K562 (cell line): ENCODE measurements around the gene CREB5. TPM values are rescaled to one million over a fixed set of nuclear protein-coding genes. Genes with fewer than 3 reads are reported as not detected.

Experiments used
- ATAC-seq: fragments of 200-7000 bp; cut with Tn5 transposase; 3 replicates; pipeline ENCODE4 v1.9.1; 2020; ENCODE audit warnings: moderate library complexity
- BruUV-seq: library from RNA; stranded (reverse); fragments of 400-500 nt; replicated peaks from 2 replicates; lab custom pipeline; 2021; lab: Mats Ljungman, UMichigan
- CTCF ChIA-PET: fragments of 300-600 bp; formaldehyde crosslinking; extraction: SDS; loops from one replicate; lab custom pipeline; 2021; ENCODE audit warnings: low intra/inter-chr PET ratio; lab: Yijun Ruan, JAX
- POLR2A ChIA-PET: fragments of 300-600, 350-650 bp; sonication (Branson Sonifier 250); formaldehyde crosslinking; extraction: SDS; loops from one replicate; lab custom pipeline; 2021; ENCODE audit warnings: antibody characterized with exemption, inconsistent platforms; lab: Yijun Ruan, JAX
- DNase-seq, 4 experiments: peaks; one replicate each; pipeline versions ENCODE4 v3.0.0 to v3.0.0-alpha.2; 2011 to 2018; ENCODE audit warnings: low spot score in 3 of 4, mixed read lengths in 3 of 4; ENCODE audit errors: extremely low read depth in 1 of 4
- FAIRE-seq: peaks from 2 replicates; lab custom pipeline; 2011; peaks lifted over from hg19 to GRCh38; lab: Jason Lieb, UNC
- H2AFZ ChIP-seq: 2 replicates; pipeline ENCODE4 v1.6.0; 2011; ENCODE audit warnings: low read depth, low read length, control low read depth, inconsistent platforms
- H3K27ac ChIP-seq: fragments of 200-600 bp; 3 replicates; pipeline ENCODE4 v1.8.0; 2011; ENCODE audit warnings: low read depth, mild to moderate bottlenecking, control low read depth, inconsistent platforms, low read length, moderate library complexity, mixed read lengths; ENCODE audit errors: extremely low read depth
- H3K27me3 ChIP-seq, 2 experiments: fragments of 300-600 bp in 1 of 2; 2 replicates in 1 of 2; 3 replicates in 1 of 2; pipeline versions ENCODE4 v1.6.0 to v1.8.0; 2011; ENCODE audit warnings: inconsistent platforms in 2 of 2, low read length in 2 of 2, mild to moderate bottlenecking in 1 of 2, mixed read lengths in 1 of 2, moderate library complexity in 1 of 2; ENCODE audit not compliant: control insufficient read depth in 2 of 2, insufficient read depth in 2 of 2
- H3K36me3 ChIP-seq: fragments of 300-600 bp; 3 replicates; pipeline ENCODE4 v1.8.0; 2011; ENCODE audit warnings: mild to moderate bottlenecking, low read length, inconsistent platforms; ENCODE audit not compliant: control insufficient read depth, insufficient read depth
- H3K4me1 ChIP-seq, 2 experiments: fragments of 200-600 bp in 1 of 2; replicated peaks in 1 of 2; 2 replicates in 1 of 2; 3 replicates in 1 of 2; pipeline versions ENCODE4 v1.5.1 to v1.8.0; 2011; ENCODE audit warnings: inconsistent platforms in 2 of 2, low read length in 2 of 2, mild to moderate bottlenecking in 1 of 2, mixed read lengths in 1 of 2, moderate library complexity in 1 of 2; ENCODE audit not compliant: control insufficient read depth in 2 of 2, insufficient read depth in 2 of 2
- H3K4me2 ChIP-seq: 2 replicates; pipeline ENCODE4 v1.6.1; 2011; ENCODE audit warnings: low read length, control low read depth, inconsistent platforms, mixed read lengths; ENCODE audit not compliant: insufficient read depth
- H3K4me3 ChIP-seq: fragments of 200-600 bp; sonication (generic), shearing (Covaris generic); 2 replicates; pipeline ENCODE4 v1.5.1; 2016; ENCODE audit warnings: control low read depth, inconsistent platforms
- H3K79me2 ChIP-seq: fragments of 200-600 bp; 3 replicates; pipeline ENCODE4 v1.8.0; 2011; ENCODE audit warnings: low read length, inconsistent platforms; ENCODE audit not compliant: control insufficient read depth, insufficient read depth
- H3K9ac ChIP-seq, 2 experiments: 2 replicates each; pipeline versions ENCODE4 v1.6.0 to v1.6.1; 2011; ENCODE audit warnings: low read depth in 2 of 2, low read length in 2 of 2, control low read depth in 1 of 2, inconsistent platforms in 1 of 2, mild to moderate bottlenecking in 1 of 2, mixed read lengths in 1 of 2; ENCODE audit not compliant: insufficient read depth in 1 of 2
- H3K9me1 ChIP-seq: one replicate; pipeline ENCODE4 v1.6.0; 2011; ENCODE audit warnings: inconsistent platforms, mild to moderate bottlenecking, low read length, moderate library complexity; ENCODE audit not compliant: control insufficient read depth, insufficient read depth
- H3K9me3 ChIP-seq: replicated peaks from 2 replicates; pipeline ENCODE4 v1.5.1; 2011; ENCODE audit warnings: low read depth, low read length, inconsistent platforms; ENCODE audit not compliant: control insufficient read depth, insufficient read depth
- H4K20me1 ChIP-seq: replicated peaks from 2 replicates; pipeline ENCODE4 v1.6.1; 2011; ENCODE audit warnings: low read length, inconsistent platforms, mixed read lengths; ENCODE audit not compliant: control insufficient read depth, insufficient read depth
- ATF1 ChIP-seq, 2 experiments: fragments of 450-650 bp in 1 of 2; IDR thresholded peaks; 2 replicates each; pipeline ENCODE4 v1.6.1; 2016; ENCODE audit warnings: missing compliant biosample characterization in 1 of 2, missing genetic modification characterization in 1 of 2
- DNMT1 ChIP-seq: fragments of 450-650 bp; IDR thresholded peaks from 2 replicates; pipeline ENCODE4 v1.6.1; 2016; ENCODE audit warnings: antibody characterized with exemption, mild to moderate bottlenecking
- ELF2 ChIP-seq: fragments of 250-450 bp; sonication (Bioruptor Pico); IDR thresholded peaks from 2 replicates; pipeline ENCODE4 v1.5.0; 2021; ENCODE audit warnings: mild to moderate bottlenecking
- EWSR1 ChIP-seq: fragments of 450-650 bp; IDR thresholded peaks from 2 replicates; pipeline ENCODE4 v1.6.1; 2018; ENCODE audit warnings: borderline replicate concordance, mild to moderate bottlenecking, low read depth, moderate library complexity; ENCODE audit not compliant: partially characterized antibody
- PTBP1 ChIP-seq: fragments of 200-400 bp; formaldehyde crosslinking; IDR thresholded peaks from 2 replicates; pipeline ENCODE4 v1.6.1; 2017; ENCODE audit warnings: low read depth, low read length
- RBM25 ChIP-seq: fragments of 200-400 bp; formaldehyde crosslinking; IDR thresholded peaks from 2 replicates; pipeline ENCODE4 v1.6.1; 2018; ENCODE audit warnings: low read length, low read depth, moderate library complexity; ENCODE audit not compliant: severe bottlenecking
- TOE1 ChIP-seq, 2 experiments: fragments of 450-650 bp in 1 of 2; sonication (generic) in 1 of 2; formaldehyde crosslinking in 1 of 2; IDR thresholded peaks; 2 replicates each; pipeline versions ENCODE4 v1.7.1 to v1.8.0; 2016 to 2022; ENCODE audit warnings: borderline replicate concordance in 2 of 2, mild to moderate bottlenecking in 2 of 2, antibody characterized with exemption in 1 of 2, inconsistent platforms in 1 of 2, low read depth in 1 of 2, missing genetic modification reagents in 1 of 2, moderate library complexity in 1 of 2
- ZEB2 ChIP-seq: fragments of 450-650 bp; IDR thresholded peaks from 2 replicates; pipeline ENCODE4 v1.6.1; 2016
- ZNF224 ChIP-seq: sonication (generic); formaldehyde crosslinking; IDR thresholded peaks from 2 replicates; pipeline ENCODE4 v1.8.0; 2022; ENCODE audit warnings: mild to moderate bottlenecking, missing genetic modification reagents
- WGBS: fragments of 100-300 bp; shearing (Covaris generic); methylation state at CpG from one replicate; pipeline ENCODE4 v1.1.6; 2016; ENCODE audit warnings: low coverage, mixed read lengths; ENCODE audit not compliant: insufficient coverage; ENCODE audit errors: missing lambda C conversion rate; 5-methylcytosine and 5-hydroxymethylcytosine counted together
- in situ Hi-C: fragments of 300-500 bp; cut with MboI; formaldehyde crosslinking; loops from 4 replicates; pipeline ENCODE4 v1.15.0; 2018; ENCODE audit warnings: inconsistent platforms, mixed read lengths
- intact Hi-C: fragments of 100-400 bp; cut with micrococcal nuclease; formaldehyde crosslinking; loops from 2 replicates; pipeline ENCODE4 v1.14.2; 2022
- polyA plus RNA-seq, 8 experiments: library from polyadenylated mRNA; depleted of rRNA in 4 of 8; stranded (reverse) in 5 of 8; unstranded in 3 of 8; fragments of >200 nt; fragmentation: Nextera tagmentation in 2 of 8; fragmentation: Illumina TruSeq in 1 of 8; extraction: Ambion mirVana in 2 of 8; extraction: Trizol in 1 of 8; gene quantifications; 2 replicates each; pipeline versions ENCODE4 v1.2.1 to v1.2.3, GENCODE V29; 2011 to 2014; ENCODE audit warnings: inconsistent platforms in 1 of 8, missing spikeins in 1 of 8
- total RNA-seq, 7 experiments: library from RNA; depleted of rRNA in 6 of 7; stranded (reverse); fragments of >200 nt in 6 of 7; fragmentation: Illumina TruSeq in 2 of 7; extraction: Trizol in 2 of 7; gene quantifications; 2 replicates each; pipeline versions ENCODE4 v1.2.1 to v1.2.3, GENCODE V29; 2011 to 2021; ENCODE audit warnings: low replicate concordance in 1 of 7
- TF ChIP-seq, protein P1 (sequence below): sonication (generic); formaldehyde crosslinking; IDR thresholded peaks from 2 replicates; pipeline ENCODE4 v1.8.0; 2022; ENCODE audit warnings: mild to moderate bottlenecking, missing genetic modification reagents
- TF ChIP-seq, protein P2 (sequence below): fragments of 250-450 bp; sonication (Bioruptor Pico); IDR thresholded peaks from 2 replicates; pipeline ENCODE4 v1.5.0; 2021
- TF ChIP-seq, protein P3 (sequence below): sonication (generic); formaldehyde crosslinking; IDR thresholded peaks from 2 replicates; pipeline ENCODE4 v1.8.1; 2023; ENCODE audit warnings: mild to moderate bottlenecking, missing genetic modification reagents

The CREB5 gene
- total and polyA plus RNA-seq, 9 of the 15 experiments (the other 6 are each of a cell fraction or from before 2014, with no cell fraction given), result 0.33 to 6.4 (median 1.8) TPM

DNA sequence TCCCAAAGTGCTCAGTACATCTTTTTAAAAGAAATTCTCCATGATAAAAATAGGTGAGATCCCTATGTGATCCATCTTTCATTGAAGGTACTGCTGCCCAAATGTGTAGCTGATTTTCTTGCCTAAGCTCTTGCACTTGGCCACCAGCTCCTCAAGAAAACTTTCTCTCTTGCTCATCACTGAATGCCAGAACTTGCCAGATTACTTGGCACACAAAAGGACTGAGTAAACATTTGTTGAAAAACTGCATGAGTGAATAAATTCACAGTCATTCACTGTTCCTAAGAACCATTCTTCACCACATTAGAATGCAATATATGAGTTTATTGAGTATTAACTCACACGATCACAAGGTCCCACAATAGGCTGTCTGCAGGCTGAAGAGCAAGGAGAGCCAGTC lies 445.9 kb downstream of the CREB5 start:
- Histone ChIP-seq H2AFZ (no peak overlapping the region), H3K27me3 (peaks cover 0 to 6% of the 10 kb centered on the region in 2 experiments; a peak in 4 of 5 replicates), H4K20me1 (no peaks in the 10 kb centered on the region), H3K4me3 (no peak overlapping the region), H3K9me3 (no peaks in the 10 kb centered on the region), H3K4me1 (peaks cover 0 to 8% of the 10 kb centered on the region in 2 experiments; a peak in 3 of 5 replicates), H3K36me3 (no peaks in the 10 kb centered on the region), H3K9me1 (peaks cover 3% of the 10 kb centered on the region), H3K27ac (no peak overlapping the region), H3K9ac (no peak overlapping the region), H3K4me2 (no peak overlapping the region), H3K79me2 (no peaks in the 10 kb centered on the region)
- POLR2A ChIA-PET, result no interaction called here
- in situ Hi-C loops (loop anchor here (10.0 kb wide), 1 partner anchor 473 kb away; no protein-coding TSS in a partner anchor), intact Hi-C loops (no loop called here)
- BruUV-seq, result no TSS peak
- FAIRE-seq (no peak), DNase-seq (no peak), ATAC-seq (no peak)
- WGBS, result 0% methylated on average over 1 of the region's 1 CpG
- CTCF ChIA-PET, result no interaction called here
- TF ChIP-seq ZEB2, result no peak
- TF ChIP-seq EWSR1, result no peak
- no peak for TF ChIP-seq PTBP1
- TF ChIP-seq ZNF224 (CRISPR knock-in tag), result no peak
- TF ChIP-seq RBM25, result no peak
- TF ChIP-seq, protein P1, sequence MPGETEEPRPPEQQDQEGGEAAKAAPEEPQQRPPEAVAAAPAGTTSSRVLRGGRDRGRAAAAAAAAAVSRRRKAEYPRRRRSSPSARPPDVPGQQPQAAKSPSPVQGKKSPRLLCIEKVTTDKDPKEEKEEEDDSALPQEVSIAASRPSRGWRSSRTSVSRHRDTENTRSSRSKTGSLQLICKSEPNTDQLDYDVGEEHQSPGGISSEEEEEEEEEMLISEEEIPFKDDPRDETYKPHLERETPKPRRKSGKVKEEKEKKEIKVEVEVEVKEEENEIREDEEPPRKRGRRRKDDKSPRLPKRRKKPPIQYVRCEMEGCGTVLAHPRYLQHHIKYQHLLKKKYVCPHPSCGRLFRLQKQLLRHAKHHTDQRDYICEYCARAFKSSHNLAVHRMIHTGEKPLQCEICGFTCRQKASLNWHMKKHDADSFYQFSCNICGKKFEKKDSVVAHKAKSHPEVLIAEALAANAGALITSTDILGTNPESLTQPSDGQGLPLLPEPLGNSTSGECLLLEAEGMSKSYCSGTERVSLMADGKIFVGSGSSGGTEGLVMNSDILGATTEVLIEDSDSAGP, result no peak
- TF ChIP-seq, protein P2, sequence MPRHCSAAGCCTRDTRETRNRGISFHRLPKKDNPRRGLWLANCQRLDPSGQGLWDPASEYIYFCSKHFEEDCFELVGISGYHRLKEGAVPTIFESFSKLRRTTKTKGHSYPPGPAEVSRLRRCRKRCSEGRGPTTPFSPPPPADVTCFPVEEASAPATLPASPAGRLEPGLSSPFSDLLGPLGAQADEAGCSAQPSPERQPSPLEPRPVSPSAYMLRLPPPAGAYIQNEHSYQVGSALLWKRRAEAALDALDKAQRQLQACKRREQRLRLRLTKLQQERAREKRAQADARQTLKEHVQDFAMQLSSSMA (CRISPR knock-in tag), result no peak
- TF ChIP-seq TOE1 (IDR thresholded peaks at IDR 0.05; ENCODE audit: borderline replicate concordance), result no peak
- no peak for TF ChIP-seq TOE1 (CRISPR knock-in tag; IDR thresholded peaks at IDR 0.05; ENCODE audit: borderline replicate concordance, low read depth)
- no peak for TF ChIP-seq DNMT1
- no peak for TF ChIP-seq ELF2 (CRISPR knock-in tag)
- TF ChIP-seq, protein P3, sequence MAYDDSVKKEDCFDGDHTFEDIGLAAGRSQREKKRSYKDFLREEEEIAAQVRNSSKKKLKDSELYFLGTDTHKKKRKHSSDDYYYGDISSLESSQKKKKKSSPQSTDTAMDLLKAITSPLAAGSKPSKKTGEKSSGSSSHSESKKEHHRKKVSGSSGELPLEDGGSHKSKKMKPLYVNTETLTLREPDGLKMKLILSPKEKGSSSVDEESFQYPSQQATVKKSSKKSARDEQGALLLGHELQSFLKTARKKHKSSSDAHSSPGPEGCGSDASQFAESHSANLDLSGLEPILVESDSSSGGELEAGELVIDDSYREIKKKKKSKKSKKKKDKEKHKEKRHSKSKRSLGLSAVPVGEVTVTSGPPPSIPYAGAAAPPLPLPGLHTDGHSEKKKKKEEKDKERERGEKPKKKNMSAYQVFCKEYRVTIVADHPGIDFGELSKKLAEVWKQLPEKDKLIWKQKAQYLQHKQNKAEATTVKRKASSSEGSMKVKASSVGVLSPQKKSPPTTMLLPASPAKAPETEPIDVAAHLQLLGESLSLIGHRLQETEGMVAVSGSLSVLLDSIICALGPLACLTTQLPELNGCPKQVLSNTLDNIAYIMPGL (CRISPR knock-in tag), result no peak
- TF ChIP-seq ATF1 (CRISPR knock-in tag; IDR thresholded peaks at IDR 0.05), result no peak
- TF ChIP-seq ATF1 (tag; IDR thresholded peaks at IDR 0.05), result no peak
- TF ChIP-seq, all 486 proteins: peak for 0
